K562 (cell line): ENCODE data around the gene KPNA4. TPM values are rescaled to one million over a fixed set of nuclear protein-coding genes. Genes with fewer than 3 reads are reported as not detected.

Source experiments
- E2F3 ChIP-seq: fragments of 250-450 bp; sonication (Bioruptor Pico); IDR thresholded peaks from 2 replicates; pipeline ENCODE4 v1.4.0; 2020; ENCODE audit warnings: mild to moderate bottlenecking
- FIP1L1 ChIP-seq: fragments of 200-400 bp; formaldehyde crosslinking; IDR thresholded peaks from 2 replicates; pipeline ENCODE4 v1.6.1; 2018; ENCODE audit warnings: mild to moderate bottlenecking, low read depth, low read length; ENCODE audit not compliant: poor library complexity, severe bottlenecking
- GATA2 ChIP-seq: sonication (generic); formaldehyde crosslinking; IDR thresholded peaks from 2 replicates; pipeline ENCODE4 v1.4.0; 2020; ENCODE audit warnings: mild to moderate bottlenecking, missing genetic modification reagents
- KLF13 ChIP-seq: fragments of 450-650 bp; IDR thresholded peaks from 2 replicates; pipeline ENCODE4 v1.6.1; 2016; ENCODE audit warnings: missing genetic modification characterization, low read depth, mild to moderate bottlenecking, missing compliant biosample characterization, moderate library complexity, borderline replicate concordance
- NR4A1 ChIP-seq, 2 experiments: fragments of 250-450 bp in 1 of 2; fragments of 450-650 bp in 1 of 2; sonication (Bioruptor Pico) in 1 of 2; IDR thresholded peaks; 2 replicates each; pipeline versions ENCODE4 v1.4.0 to v1.6.1; 2016 to 2020; ENCODE audit warnings: mild to moderate bottlenecking in 2 of 2, missing compliant biosample characterization in 1 of 2, missing genetic modification characterization in 1 of 2, moderate library complexity in 1 of 2
- PRPF4 ChIP-seq: fragments of 200-400 bp; formaldehyde crosslinking; IDR thresholded peaks from one replicate; pipeline ENCODE4 v1.6.1; 2017; ENCODE audit warnings: low read length, low read depth, mild to moderate bottlenecking; ENCODE audit not compliant: insufficient read depth, poor library complexity, severe bottlenecking
- SNRNP70 ChIP-seq: fragments of 200-400 bp; formaldehyde crosslinking; optimal IDR thresholded peaks from 2 replicates; pipeline ENCODE3; 2017; ENCODE audit warnings: low read depth, low read length
- ZNF23 ChIP-seq: fragments of 250-450 bp; sonication (Bioruptor Pico); IDR thresholded peaks from 2 replicates; pipeline ENCODE4 v1.4.0; 2020; ENCODE audit warnings: mild to moderate bottlenecking
- ZNF780A ChIP-seq: fragments of 250-450 bp; sonication (Bioruptor Pico); IDR thresholded peaks from 2 replicates; pipeline ENCODE4 v1.5.0; 2021; ENCODE audit warnings: mild to moderate bottlenecking
- polyA plus RNA-seq, 8 experiments: library from polyadenylated mRNA; depleted of rRNA in 4 of 8; stranded (reverse) in 5 of 8; unstranded in 3 of 8; fragments of >200 nt; fragmentation: Nextera tagmentation in 2 of 8; fragmentation: Illumina TruSeq in 1 of 8; extraction: Ambion mirVana in 2 of 8; extraction: Trizol in 1 of 8; gene quantifications; 2 replicates each; pipeline versions ENCODE4 v1.2.1 to v1.2.3, GENCODE V29; 2011 to 2014; ENCODE audit warnings: inconsistent platforms in 1 of 8, missing spikeins in 1 of 8
- total RNA-seq, 7 experiments: library from RNA; depleted of rRNA in 6 of 7; stranded (reverse); fragments of >200 nt in 6 of 7; fragmentation: Illumina TruSeq in 2 of 7; extraction: Trizol in 2 of 7; gene quantifications; 2 replicates each; pipeline versions ENCODE4 v1.2.1 to v1.2.3, GENCODE V29; 2011 to 2021; ENCODE audit warnings: low replicate concordance in 1 of 7
- TF ChIP-seq, protein P1 (sequence below): fragments of 450-650 bp; IDR thresholded peaks from 2 replicates; pipeline ENCODE4 v1.6.1; 2017; ENCODE audit warnings: mild to moderate bottlenecking, moderate library complexity
- TF ChIP-seq, protein P2 (sequence below), 2 experiments: fragments of 450-650 bp; IDR thresholded peaks; 2 replicates each; pipeline ENCODE4 v1.6.1; 2016; ENCODE audit warnings: mild to moderate bottlenecking in 2 of 2, borderline replicate concordance in 1 of 2, low read depth in 1 of 2, moderate library complexity in 1 of 2
- TF ChIP-seq, protein P3 (sequence below): fragments of 450-650 bp; IDR thresholded peaks from 2 replicates; pipeline ENCODE4 v1.6.1; 2016; ENCODE audit warnings: borderline replicate concordance

Gene KPNA4
- total and polyA plus RNA-seq, 9 of the 15 experiments (the other 6 are each of a cell fraction or from before 2014, with no cell fraction given) = 13.9 to 66.6 (median 34.5) TPM

DNA sequence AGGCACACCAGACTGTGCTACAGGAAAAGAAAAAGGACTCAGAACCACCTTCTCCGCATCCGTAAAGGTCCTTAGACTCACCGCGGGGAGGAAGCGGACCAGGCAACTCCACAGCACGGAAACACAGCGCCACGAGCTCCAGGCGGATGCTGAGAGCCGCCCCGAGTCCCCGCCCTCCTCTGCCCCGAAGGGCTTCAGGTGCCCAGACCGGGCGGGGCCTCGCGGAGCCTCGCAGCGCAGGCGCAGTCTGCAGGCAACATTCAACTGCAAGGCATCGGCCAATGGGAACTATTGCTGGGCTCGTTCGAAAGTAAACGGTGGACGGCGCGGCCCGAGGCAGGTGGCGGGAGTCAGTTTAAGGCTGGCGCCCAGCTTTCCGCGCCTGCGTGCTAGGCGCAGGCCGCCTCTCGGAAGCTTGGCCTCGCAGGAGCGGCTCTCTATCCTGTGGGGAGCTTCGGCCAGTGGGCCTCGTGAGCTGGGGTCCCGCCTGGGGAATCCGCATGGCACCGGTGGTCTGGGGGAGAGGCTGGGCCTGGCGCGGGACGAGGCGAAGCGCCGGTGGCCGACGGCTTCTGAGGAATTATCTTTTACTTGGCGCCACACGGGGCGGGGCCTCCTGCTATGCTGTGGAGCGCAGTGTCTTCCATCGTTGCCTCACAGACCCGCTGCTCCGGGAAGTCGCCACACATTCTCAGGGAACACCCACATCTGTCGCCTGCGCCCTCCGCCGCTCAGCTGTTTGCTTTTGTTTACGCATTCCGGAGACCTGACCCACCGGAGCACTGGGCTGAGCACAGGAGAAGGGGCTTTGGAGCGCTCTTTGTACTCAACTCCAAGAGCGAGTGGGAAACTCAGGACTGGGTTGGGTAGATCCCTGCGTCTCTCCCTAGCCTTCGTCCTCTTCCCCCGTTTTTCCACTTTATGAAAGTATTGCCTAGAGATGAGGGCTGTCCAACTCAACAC, 115.5 kb downstream of the KPNA4 start, which contains the start of gene TRIM59 (continued):
- TF ChIP-seq, protein P1, sequence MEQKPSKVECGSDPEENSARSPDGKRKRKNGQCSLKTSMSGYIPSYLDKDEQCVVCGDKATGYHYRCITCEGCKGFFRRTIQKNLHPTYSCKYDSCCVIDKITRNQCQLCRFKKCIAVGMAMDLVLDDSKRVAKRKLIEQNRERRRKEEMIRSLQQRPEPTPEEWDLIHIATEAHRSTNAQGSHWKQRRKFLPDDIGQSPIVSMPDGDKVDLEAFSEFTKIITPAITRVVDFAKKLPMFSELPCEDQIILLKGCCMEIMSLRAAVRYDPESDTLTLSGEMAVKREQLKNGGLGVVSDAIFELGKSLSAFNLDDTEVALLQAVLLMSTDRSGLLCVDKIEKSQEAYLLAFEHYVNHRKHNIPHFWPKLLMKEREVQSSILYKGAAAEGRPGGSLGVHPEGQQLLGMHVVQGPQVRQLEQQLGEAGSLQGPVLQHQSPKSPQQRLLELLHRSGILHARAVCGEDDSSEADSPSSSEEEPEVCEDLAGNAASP = no peak
- peak; percentile 97 for TF ChIP-seq E2F3
- TF ChIP-seq NR4A1 (CRISPR knock-in tag; IDR thresholded peaks at IDR 0.05) = no peak; the same call in 1 of the 2 replicates
- TF ChIP-seq NR4A1 (tag; IDR thresholded peaks at IDR 0.05) = peak; percentile 71; the same call in 1 of the 2 replicates
- TF ChIP-seq, protein P2, sequence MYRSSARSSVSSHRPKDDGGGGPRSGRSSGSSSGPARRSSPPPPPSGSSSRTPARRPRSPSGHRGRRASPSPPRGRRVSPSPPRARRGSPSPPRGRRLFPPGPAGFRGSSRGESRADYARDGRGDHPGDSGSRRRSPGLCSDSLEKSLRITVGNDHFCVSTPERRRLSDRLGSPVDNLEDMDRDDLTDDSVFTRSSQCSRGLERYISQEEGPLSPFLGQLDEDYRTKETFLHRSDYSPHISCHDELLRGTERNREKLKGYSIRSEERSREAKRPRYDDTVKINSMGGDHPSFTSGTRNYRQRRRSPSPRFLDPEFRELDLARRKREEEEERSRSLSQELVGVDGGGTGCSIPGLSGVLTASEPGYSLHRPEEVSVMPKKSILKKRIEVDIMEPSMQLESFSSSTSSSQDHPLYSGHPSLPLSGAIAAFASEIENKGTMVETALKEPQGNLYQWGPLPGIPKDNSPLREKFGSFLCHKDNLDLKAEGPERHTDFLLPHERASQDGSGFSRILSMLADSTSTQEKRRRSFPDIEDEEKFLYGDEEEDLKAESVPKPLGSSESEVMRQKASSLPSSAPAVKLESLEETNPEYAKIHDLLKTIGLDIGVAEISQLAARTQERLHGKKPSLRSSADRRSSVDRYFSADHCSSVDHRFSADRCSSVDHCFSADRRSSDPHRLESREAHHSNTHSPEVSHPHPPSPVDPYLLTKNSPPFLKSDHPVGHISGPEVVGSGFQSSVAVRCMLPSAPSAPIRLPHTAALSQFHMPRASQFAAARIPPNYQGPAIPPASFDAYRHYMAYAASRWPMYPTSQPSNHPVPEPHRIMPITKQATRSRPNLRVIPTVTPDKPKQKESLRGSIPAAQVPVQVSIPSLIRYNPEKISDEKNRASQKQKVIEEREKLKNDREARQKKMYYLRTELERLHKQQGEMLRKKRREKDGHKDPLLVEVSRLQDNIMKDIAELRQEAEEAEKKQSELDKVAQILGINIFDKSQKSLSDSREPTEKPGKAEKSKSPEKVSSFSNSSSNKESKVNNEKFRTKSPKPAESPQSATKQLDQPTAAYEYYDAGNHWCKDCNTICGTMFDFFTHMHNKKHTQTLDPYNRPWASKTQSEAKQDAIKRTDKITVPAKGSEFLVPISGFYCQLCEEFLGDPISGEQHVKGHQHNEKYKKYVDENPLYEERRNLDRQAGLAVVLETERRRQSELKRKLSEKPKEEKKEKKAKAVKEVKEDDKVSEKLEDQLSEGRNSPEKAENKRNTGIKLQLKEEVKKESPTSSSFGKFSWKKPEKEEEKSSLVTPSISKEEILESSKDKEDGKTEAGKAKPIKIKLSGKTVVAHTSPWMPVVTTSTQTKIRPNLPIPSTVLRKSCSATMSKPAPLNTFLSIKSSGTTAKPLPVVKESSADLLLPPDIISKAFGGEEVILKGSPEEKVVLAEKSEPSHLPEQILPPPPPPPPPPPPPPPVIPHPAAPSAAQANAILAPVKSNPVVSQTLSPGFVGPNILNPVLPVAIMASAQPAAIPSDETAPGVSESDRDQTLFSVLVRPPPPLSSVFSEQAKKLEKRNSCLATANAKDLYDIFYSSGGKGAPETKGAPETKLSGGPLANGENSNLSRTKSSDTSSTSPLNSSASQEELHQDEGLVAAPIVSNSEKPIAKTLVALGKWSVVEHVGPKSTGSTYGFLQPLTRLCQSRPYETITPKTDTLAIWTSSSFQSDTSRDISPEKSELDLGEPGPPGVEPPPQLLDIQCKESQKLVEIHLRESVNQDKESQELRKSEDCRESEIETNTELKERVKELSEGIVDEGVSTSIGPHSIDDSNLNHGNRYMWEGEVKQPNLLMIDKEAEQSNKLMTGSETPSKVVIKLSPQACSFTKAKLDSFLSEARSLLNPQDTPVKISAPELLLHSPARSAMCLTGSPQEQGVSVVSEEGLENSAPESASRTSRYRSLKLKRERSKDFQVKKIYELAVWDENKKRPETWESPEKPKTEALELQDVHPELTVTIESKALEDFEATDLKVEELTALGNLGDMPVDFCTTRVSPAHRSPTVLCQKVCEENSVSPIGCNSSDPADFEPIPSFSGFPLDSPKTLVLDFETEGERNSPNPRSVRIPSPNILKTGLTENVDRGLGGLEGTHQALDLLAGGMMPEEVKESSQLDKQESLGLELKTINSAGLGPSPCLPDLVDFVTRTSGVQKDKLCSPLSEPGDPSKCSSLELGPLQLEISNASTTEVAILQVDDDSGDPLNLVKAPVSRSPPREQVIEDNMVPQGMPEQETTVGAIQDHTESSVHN (IDR thresholded peaks at IDR 0.05; ENCODE audit: borderline replicate concordance in 1 of 2, low read depth in 1 of 2) = no peak
- no peak for TF ChIP-seq SNRNP70
- peak; percentile 44; the same call in 1 of the 2 replicates for TF ChIP-seq KLF13 (tag)
- TF ChIP-seq ZNF23 (CRISPR knock-in tag) = no peak
- TF ChIP-seq, protein P3, sequence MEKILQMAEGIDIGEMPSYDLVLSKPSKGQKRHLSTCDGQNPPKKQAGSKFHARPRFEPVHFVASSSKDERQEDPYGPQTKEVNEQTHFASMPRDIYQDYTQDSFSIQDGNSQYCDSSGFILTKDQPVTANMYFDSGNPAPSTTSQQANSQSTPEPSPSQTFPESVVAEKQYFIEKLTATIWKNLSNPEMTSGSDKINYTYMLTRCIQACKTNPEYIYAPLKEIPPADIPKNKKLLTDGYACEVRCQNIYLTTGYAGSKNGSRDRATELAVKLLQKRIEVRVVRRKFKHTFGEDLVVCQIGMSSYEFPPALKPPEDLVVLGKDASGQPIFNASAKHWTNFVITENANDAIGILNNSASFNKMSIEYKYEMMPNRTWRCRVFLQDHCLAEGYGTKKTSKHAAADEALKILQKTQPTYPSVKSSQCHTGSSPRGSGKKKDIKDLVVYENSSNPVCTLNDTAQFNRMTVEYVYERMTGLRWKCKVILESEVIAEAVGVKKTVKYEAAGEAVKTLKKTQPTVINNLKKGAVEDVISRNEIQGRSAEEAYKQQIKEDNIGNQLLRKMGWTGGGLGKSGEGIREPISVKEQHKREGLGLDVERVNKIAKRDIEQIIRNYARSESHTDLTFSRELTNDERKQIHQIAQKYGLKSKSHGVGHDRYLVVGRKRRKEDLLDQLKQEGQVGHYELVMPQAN = peak; percentile 70; the same call in 1 of the 2 replicates
- peak; percentile 81 for TF ChIP-seq FIP1L1
- TF ChIP-seq GATA2 = no peak
- TF ChIP-seq PRPF4 = no peak
- no peak for TF ChIP-seq ZNF780A
